NT2/D1 (cell line): ENCODE data around the gene AIG1.
"Not testable (repeated sequence)": the region's sequence is repeated elsewhere in the genome, so short reads cannot be mapped to it uniquely, and the experiment has no call there.

Experiments used
- DNase-seq: peaks from one replicate; pipeline ENCODE4 v3.0.0-alpha.2; 2011; ENCODE audit warnings: low read depth, low spot score
- H3K27me3 ChIP-seq: 2 replicates; pipeline ENCODE4 v1.6.0; 2011; ENCODE audit warnings: mild to moderate bottlenecking; ENCODE audit not compliant: insufficient read length, insufficient read depth
- H3K36me3 ChIP-seq: 2 replicates; pipeline ENCODE4 v1.6.1; 2011; ENCODE audit warnings: mild to moderate bottlenecking, low read length, mixed read lengths; ENCODE audit not compliant: insufficient read depth, insufficient read length
- H3K4me1 ChIP-seq: 2 replicates; pipeline ENCODE4 v1.5.1; 2011; ENCODE audit not compliant: insufficient read depth, insufficient read length
- H3K4me3 ChIP-seq: 2 replicates; pipeline ENCODE4 v1.5.1; 2011; ENCODE audit warnings: low read depth; ENCODE audit not compliant: insufficient read length
- H3K9ac ChIP-seq: 2 replicates; pipeline ENCODE4 v1.6.0; 2011; ENCODE audit warnings: low read depth; ENCODE audit not compliant: insufficient read length
- H3K9me3 ChIP-seq: 2 replicates; pipeline ENCODE4 v1.5.1; 2011; ENCODE audit warnings: mild to moderate bottlenecking, low read length; ENCODE audit not compliant: insufficient read depth
- SUZ12 ChIP-seq: IDR thresholded peaks from 2 replicates; pipeline ENCODE4 v1.6.1; 2011; ENCODE audit not compliant: insufficient read length, insufficient read depth; ENCODE audit errors: extremely low read depth
- YY1 ChIP-seq: IDR thresholded peaks from 2 replicates; pipeline ENCODE4 v1.6.1; 2011; ENCODE audit not compliant: insufficient read length, insufficient read depth
- ZNF274 ChIP-seq: IDR thresholded peaks from 2 replicates; pipeline ENCODE4 v1.6.1; 2011; ENCODE audit warnings: mild to moderate bottlenecking, low read depth, low read length

The AIG1 gene

GRCh38 chr6:143060806-143061596 lies at the start of gene AIG1:
AIG1 (plus strand) TSS chr6:143060889; CDS start chr6:143060926, 37 bp downstream.
- TF ChIP-seq SUZ12 (no peak), ZNF274 (no peak), YY1 (peak; percentile 37)
- H3K9me3 ChIP-seq = peaks cover 8% of the 10 kb centered on the region; the same call in 1 of the 2 replicates
- peak within 1 kb of the TSS; percentile 69 for H3K4me3 ChIP-seq
- H3K36me3 ChIP-seq = no peaks in the 10 kb centered on the region
- no peak for DNase-seq
- H3K9ac ChIP-seq = peak within 1 kb of the TSS; percentile 83
- no peaks in the 10 kb centered on the region for H3K4me1 ChIP-seq
- no peaks in the 10 kb centered on the region for H3K27me3 ChIP-seq

GRCh38 chr6:143014764-143015163 lies 45.9 kb upstream of the AIG1 start:
- Histone ChIP-seq H3K4me1 (no peaks in the 10 kb centered on the region), H3K27me3 (no peaks in the 10 kb centered on the region), H3K9me3 (no peaks in the 10 kb centered on the region), H3K4me3 (no peak overlapping the region), H3K9ac (no peak overlapping the region), H3K36me3 (no peaks in the 10 kb centered on the region)
- no peak for DNase-seq
- TF ChIP-seq SUZ12 (no peak), ZNF274 (no peak), YY1 (no peak)

- TF ChIP-seq YY1 = no peak
- TF ChIP-seq SUZ12 = no peak
- TF ChIP-seq ZNF274 = no peak
- no peaks in the 10 kb centered on the region for H3K27me3 ChIP-seq
- H3K9me3 ChIP-seq = no peaks in the 10 kb centered on the region
- H3K4me1 ChIP-seq = no peaks in the 10 kb centered on the region
- no peaks in the 10 kb centered on the region for H3K36me3 ChIP-seq
- H3K4me3 ChIP-seq = no peak overlapping the region
- DNase-seq = no peak
- H3K9ac ChIP-seq = no peak overlapping the region
These were observed 45.4 kb upstream of the AIG1 start for GRCh38 chr6:143015300-143015706.

GRCh38 chr6:143018955-143019354 lies 41.7 kb upstream of the AIG1 start:
- H3K9me3 ChIP-seq = no peaks in the 10 kb centered on the region
- H3K36me3 ChIP-seq = no peaks in the 10 kb centered on the region
- no peak for DNase-seq
- H3K9ac ChIP-seq = no peak overlapping the region
- no peaks in the 10 kb centered on the region for H3K27me3 ChIP-seq
- H3K4me3 ChIP-seq = no peak overlapping the region
- H3K4me1 ChIP-seq = no peaks in the 10 kb centered on the region
- TF ChIP-seq ZNF274 = no peak
- TF ChIP-seq YY1 = no peak
- TF ChIP-seq SUZ12 = no peak

GRCh38 chr6:143020862-143021261 lies 39.8 kb upstream of the AIG1 start:
- not testable (repeated sequence) for H3K4me3 ChIP-seq, DNase-seq, H3K9me3 ChIP-seq, H3K36me3 ChIP-seq, H3K4me1 ChIP-seq, H3K9ac ChIP-seq, H3K27me3 ChIP-seq

GRCh38 chr6:143021543-143021942 lies 39.1 kb upstream of the AIG1 start:
- TF ChIP-seq ZNF274 (no peak), YY1 (no peak), SUZ12 (no peak)
- Histone ChIP-seq H3K9me3 (no peaks in the 10 kb centered on the region), H3K27me3 (no peaks in the 10 kb centered on the region), H3K4me1 (no peaks in the 10 kb centered on the region), H3K36me3 (no peaks in the 10 kb centered on the region), H3K4me3 (no peak overlapping the region), H3K9ac (no peak overlapping the region)
- no peak for DNase-seq

- TF ChIP-seq ZNF274 (no peak), YY1 (no peak), SUZ12 (no peak)
- H3K9ac ChIP-seq = no peak overlapping the region
- H3K4me3 ChIP-seq = no peak overlapping the region
- no peaks in the 10 kb centered on the region for H3K4me1 ChIP-seq
- no peaks in the 10 kb centered on the region for H3K27me3 ChIP-seq
- DNase-seq = no peak
- no peaks in the 10 kb centered on the region for H3K36me3 ChIP-seq
- H3K9me3 ChIP-seq = no peaks in the 10 kb centered on the region
These were observed 38.1 kb upstream of the AIG1 start for GRCh38 chr6:143022587-143022986.
